IgD-negative memory B cell (primary cell): ENCODE results near the gene C1orf210. TPM values are rescaled to one million over a fixed set of nuclear protein-coding genes. Genes with fewer than 3 reads are reported as not detected.

Source experiments
- H3K27ac Mint-ChIP-seq, 3 donors: one replicate each; pipeline ENCODE4 v1.8.0; 2020 to 2022; ENCODE audit warnings: mild to moderate bottlenecking in 3 of 3, mixed read lengths in 3 of 3, moderate library complexity in 1 of 3
- H3K27me3 Mint-ChIP-seq: one replicate; pipeline ENCODE4 v1.8.0; 2021; ENCODE audit warnings: mixed read lengths
- H3K36me3 Mint-ChIP-seq: one replicate; pipeline ENCODE4 v1.8.0; 2020; ENCODE audit warnings: mild to moderate bottlenecking, mixed read lengths
- H3K4me1 Mint-ChIP-seq, 3 donors: one replicate each; pipeline ENCODE4 v1.8.0; 2020 to 2022; ENCODE audit warnings: mixed read lengths in 3 of 3, mild to moderate bottlenecking in 1 of 3
- H3K4me3 Mint-ChIP-seq, 4 donors: one replicate each; pipeline ENCODE4 v1.8.0; 2020 to 2022; ENCODE audit warnings: mild to moderate bottlenecking in 4 of 4, mixed read lengths in 4 of 4, moderate library complexity in 3 of 4
- H3K9me3 Mint-ChIP-seq, 3 donors: one replicate each; pipeline ENCODE4 v1.8.0; 2020 to 2021; ENCODE audit warnings: mixed read lengths in 3 of 3, mild to moderate bottlenecking in 1 of 3
- polyA plus RNA-seq: library from polyadenylated mRNA; unstranded; fragments of 300-500 nt; fragmentation: Illumina TruSeq; gene quantifications from one replicate; pipeline ENCODE4 v1.2.3, GENCODE V29; 2021

Gene C1orf210
- polyA plus RNA-seq, 1 donor from 2014 or later: not detected

DNA sequence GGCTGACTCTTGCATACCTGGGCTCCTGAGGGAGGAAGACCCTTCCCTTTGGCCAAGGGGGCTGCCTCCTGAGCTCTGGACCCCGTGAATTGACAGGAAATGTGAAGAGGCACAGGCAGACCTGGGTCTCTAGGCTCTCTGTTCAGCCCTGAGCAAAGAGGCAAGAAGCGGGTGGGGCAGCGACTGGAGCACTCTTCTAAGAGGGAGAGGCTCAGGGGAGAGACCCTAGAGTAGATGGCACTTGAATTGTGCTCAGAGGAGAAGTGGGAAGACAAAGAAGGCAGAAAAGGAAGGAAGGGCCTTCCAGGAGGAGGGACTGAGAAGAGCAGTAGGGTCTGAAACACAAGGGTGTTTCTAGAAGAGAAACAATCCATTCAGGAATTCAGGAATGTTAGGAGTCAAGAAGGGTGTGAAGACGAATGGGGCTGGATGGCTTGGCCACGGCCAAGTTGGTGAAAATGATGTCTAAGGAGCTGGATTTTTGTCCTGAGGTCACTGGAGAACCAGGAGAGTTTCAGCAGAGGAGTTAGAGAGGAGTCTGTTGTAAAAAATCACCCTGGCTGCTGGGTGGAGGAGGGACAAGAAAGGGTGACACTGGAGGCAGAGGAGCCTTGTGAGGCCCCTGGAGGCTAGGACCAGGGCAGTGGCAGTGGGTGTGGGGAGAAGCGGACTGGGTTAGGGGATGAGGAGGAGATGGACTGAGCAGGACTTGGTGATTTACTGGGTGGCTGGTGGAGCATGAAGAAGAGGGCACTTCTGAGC lies 20.7 kb upstream of the C1orf210 start:
- Mint-ChIP-seq H3K27me3 (peaks cover 21% of the 10 kb centered on the region), H3K9me3 (no peaks in the 10 kb centered on the region), H3K27ac (no peak overlapping the region), H3K36me3 (no peaks in the 10 kb centered on the region), H3K4me1 (peaks cover 0 to 2% (median 0%) of the 10 kb centered on the region in 3 donors), H3K4me3 (no peak overlapping the region)

DNA sequence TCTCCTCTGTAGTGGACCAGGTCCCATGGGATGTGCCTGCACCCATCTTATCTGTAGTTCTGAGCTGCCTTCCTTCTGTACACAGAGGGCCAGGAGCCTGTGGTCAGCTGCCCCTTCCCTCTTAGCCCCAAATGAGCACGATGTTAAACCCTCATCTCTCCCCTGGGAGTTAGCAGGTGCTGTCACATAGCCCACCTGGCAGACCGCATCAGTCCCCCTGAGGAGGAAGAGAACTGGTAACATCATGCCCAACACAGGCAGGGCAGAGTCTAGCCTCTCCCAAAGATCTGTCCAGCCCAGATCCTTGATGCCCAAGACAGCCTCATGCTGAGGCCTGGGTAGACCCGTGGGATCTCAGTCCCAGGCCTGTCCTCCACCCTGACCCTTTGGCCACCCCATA lies 20.1 kb upstream of the C1orf210 start:
- Mint-ChIP-seq H3K9me3 (no peaks in the 10 kb centered on the region), H3K4me1 (peaks cover 0 to 2% (median 0%) of the 10 kb centered on the region in 3 donors), H3K27me3 (peaks cover 21% of the 10 kb centered on the region), H3K4me3 (no peak overlapping the region), H3K27ac (peak overlapping the region in 1 of 3 donors; percentile 54), H3K36me3 (no peaks in the 10 kb centered on the region)

DNA sequence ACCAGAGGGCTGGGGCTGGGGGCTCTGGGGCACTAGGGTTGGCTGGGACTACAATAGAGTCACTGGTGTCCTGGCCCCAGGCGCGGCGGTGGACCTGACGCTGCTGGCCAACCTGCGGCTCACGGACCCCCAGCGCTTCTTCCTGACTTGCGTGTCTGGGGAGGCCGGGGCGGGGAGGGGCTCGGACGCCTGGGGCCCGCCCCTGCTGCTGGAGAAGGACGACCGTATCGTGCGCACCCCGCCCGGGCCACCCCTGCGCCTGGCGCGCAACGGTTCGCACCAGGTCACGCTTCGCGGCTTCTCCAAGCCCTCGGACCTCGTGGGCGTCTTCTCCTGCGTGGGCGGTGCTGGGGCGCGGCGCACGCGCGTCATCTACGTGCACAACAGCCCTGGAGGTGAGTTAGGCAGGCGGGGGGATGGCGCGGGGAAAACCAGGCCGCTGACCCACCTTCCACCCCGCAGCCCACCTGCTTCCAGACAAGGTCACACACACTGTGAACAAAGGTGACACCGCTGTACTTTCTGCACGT lies 19.5 kb upstream of the C1orf210 start:
- Mint-ChIP-seq H3K27ac (no peak overlapping the region), H3K27me3 (peaks cover 21% of the 10 kb centered on the region), H3K4me3 (no peak overlapping the region), H3K36me3 (no peaks in the 10 kb centered on the region), H3K4me1 (peaks cover 0 to 2% (median 0%) of the 10 kb centered on the region in 3 donors), H3K9me3 (no peaks in the 10 kb centered on the region)

DNA sequence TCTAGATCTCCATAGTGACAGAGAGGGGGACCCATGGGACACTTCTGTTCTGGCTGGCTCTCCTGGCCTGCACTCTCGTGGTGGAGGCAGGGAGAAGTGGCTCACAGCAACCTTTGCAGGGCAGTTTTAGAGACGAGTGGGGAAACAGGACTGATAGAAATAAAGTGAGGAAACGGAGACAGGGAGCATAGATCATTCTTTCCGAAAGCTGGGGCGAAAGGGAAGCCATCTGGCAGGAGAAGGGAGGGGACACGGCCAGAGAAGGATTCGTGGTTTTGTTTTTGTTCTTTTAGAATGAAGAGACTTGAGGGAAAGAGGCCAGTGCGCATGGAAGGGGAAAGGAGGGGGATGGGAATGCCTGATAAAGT lies 18.9 kb upstream of the C1orf210 start:
- Mint-ChIP-seq H3K27ac (no peak overlapping the region), H3K27me3 (peaks cover 20% of the 10 kb centered on the region)

DNA sequence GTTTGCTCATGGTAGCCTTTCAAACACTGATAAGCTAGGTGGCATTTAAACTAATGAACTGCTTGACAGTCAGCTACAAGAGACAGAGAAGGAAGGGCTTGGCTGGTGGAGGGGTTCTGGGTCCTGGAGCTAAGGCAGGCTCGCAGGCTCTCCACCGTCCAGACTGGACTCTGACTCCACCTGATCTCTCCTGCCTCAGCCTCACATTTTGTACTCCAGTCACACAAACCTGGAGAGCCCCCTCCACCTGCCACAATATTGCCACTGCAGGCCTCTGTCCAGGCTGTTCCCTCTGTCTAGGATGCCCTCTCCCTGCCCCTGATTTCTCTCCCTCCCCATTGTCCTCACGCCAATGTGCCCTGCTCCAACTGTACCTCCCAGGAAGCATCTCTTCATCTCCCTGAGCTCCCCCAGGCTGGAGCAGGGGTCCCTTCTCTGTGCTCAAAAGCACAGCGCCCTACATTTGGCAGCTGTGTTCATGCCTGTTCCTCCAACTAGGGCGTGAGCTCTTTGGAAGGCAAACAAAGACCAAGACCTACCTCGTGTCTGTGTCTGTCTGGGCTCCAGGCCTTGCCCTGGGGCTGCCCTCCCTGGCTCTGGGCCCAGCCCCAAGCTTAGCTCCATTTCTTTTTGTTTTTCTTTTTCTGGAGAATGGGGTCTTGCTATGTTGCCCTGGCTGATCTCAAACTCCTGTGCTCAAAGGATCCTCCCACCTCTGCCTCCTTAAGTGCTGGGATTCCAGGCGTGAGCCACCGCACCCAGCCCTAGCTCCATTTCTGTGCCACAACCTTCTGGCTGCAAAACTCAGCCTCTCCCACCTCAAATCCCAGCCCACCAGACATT lies 18.3 kb upstream of the C1orf210 start:
- H3K27ac Mint-ChIP-seq: no peak overlapping the region
- peaks cover 0 to 2% (median 0%) of the 10 kb centered on the region in 3 donors for H3K4me1 Mint-ChIP-seq
- no peaks in the 10 kb centered on the region for H3K36me3 Mint-ChIP-seq
- peaks cover 19% of the 10 kb centered on the region for H3K27me3 Mint-ChIP-seq
- H3K9me3 Mint-ChIP-seq: no peaks in the 10 kb centered on the region
- H3K4me3 Mint-ChIP-seq: no peak overlapping the region

More for the DNA sequence above, 18.9 kb upstream of the C1orf210 start:
- Mint-ChIP-seq H3K9me3 (no peaks in the 10 kb centered on the region), H3K4me3 (no peak overlapping the region), H3K36me3 (no peaks in the 10 kb centered on the region), H3K4me1 (peaks cover 0 to 2% (median 0%) of the 10 kb centered on the region in 3 donors)

DNA sequence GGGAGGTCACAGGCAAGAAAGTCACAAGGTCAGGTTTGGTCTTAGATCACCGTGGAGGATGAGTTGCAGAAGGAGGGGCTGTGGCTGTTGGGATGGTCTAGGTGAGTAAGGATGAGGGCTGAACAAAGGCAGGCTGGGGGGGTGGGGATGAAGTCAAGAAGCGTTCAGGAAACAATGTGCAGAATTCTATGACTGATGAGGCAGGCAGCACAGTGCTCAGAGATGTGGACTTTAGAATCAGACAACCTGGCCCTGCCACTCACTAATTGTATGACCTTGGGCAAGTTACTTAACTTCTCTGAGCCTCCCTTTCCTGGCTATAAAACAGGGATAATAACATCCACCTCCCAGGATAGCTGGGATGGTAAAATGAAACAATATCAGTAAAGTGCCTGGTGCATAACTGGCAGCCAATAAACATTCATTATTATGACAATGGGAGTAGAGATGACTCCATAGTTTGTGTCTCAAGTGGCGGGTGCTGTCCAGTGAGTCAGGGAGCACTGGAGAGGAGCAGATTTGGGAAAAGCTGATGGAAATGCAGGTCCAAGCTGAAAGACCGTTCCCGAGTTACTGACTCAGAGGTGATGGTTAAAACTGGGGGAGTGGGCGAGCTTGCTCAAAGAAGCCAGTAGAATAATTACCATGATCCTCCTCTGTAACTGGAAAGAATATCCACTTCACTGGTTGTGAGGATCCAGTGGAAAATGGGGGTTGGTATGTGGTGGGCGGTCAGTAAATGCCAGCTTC lies 17.5 kb upstream of the C1orf210 start:
- H3K4me3 Mint-ChIP-seq: no peak overlapping the region
- no peaks in the 10 kb centered on the region for H3K9me3 Mint-ChIP-seq
- no peak overlapping the region for H3K27ac Mint-ChIP-seq
- no peaks in the 10 kb centered on the region for H3K36me3 Mint-ChIP-seq
- H3K27me3 Mint-ChIP-seq: peaks cover 19% of the 10 kb centered on the region
- H3K4me1 Mint-ChIP-seq: peaks cover 0 to 2% (median 0%) of the 10 kb centered on the region in 3 donors

DNA sequence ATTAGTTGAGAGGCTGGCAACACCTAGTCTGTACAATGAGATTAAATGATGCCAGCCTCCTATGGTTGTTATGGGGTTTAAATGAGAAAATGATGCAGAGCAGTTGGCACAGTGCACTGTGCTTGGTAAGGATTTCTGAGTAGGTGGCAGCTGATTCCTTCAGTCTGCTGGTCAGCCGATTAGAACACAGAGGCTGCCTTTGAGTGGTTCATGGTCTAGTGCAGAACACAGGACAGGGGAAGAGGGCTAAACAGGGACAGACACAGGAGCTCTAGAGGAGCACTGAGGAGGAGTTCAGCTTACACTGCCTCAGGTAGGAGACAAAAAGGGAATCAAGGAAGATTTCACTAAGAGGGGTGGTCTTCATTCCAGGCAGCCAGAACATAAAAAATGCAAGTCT lies 16.8 kb upstream of the C1orf210 start:
- H3K36me3 Mint-ChIP-seq: no peaks in the 10 kb centered on the region
- no peak overlapping the region for H3K4me3 Mint-ChIP-seq
- H3K4me1 Mint-ChIP-seq: peaks cover 0 to 2% (median 0%) of the 10 kb centered on the region in 3 donors
- no peak overlapping the region for H3K27ac Mint-ChIP-seq
- peaks cover 19% of the 10 kb centered on the region for H3K27me3 Mint-ChIP-seq
- no peaks in the 10 kb centered on the region for H3K9me3 Mint-ChIP-seq

DNA sequence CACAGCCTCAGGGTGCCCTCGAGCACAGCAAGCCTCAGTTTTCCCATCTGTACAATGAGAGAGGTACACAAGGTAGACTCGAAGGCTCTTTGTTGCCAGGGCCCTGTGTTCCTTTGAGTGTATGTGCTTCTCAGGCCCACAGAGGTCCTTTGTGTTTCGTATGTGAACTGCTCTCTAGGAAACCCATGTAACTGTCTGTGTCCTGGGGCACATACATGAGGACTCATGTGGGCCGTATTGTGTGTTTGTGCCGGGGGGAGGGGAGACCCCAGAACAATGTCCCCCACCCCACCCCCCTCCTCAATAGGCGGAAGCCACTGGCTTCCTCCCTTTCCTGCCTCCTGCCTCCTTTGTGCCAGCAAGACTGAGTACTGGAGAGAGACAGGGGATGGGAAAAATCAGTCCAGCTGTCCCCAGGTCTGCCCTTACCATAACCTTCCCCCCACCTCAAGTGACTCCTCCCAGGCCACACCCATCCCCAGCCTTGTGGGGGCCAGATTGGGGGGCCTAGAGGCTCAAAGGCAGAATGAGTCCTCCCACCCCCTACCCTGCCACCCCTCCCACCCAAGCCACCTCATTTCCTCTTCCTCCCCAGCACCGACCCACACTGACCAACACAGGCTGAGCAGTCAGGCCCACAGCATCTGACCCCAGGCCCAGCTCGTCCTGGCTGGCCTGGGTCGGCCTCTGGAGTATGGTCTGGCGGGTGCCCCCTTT lies 15.2 kb upstream of the C1orf210 start, which contains the start of gene TIE1:
TIE1 (plus strand) TSS at position 605 of the 717 bp plus-strand sequence; CDS start at position 695, 90 bp downstream.
- Mint-ChIP-seq H3K9me3 (no peaks in the 10 kb centered on the region), H3K27ac (no peak within 1 kb of the TSS), H3K36me3 (no peaks in the 10 kb centered on the region), H3K4me1 (peaks cover 0 to 4% (median 0%) of the 10 kb centered on the region in 3 donors), H3K27me3 (peaks cover 13% of the 10 kb centered on the region), H3K4me3 (no peak within 1 kb of the TSS)

DNA sequence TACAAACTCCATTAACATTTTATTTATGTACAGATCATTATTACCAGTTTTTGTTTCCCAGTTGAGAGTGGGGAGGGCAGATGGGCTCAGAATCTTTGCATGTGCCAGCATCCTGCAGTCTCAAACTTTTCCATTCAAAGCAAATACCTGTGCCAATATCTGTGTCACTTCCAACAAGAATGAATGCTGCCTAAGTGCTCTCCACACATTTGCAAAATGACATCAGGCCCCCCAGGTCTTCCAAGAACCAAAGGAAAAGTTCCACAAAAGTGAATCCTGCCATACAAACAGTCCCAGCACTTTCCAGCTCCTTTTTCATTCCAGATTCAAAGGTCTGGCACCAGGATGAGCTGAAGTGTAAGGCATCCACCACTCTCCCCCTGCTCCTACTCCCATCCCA lies 13.7 kb upstream of the C1orf210 start:
- Mint-ChIP-seq H3K27me3 (peaks cover 6% of the 10 kb centered on the region), H3K4me3 (no peak overlapping the region), H3K36me3 (no peaks in the 10 kb centered on the region)

DNA sequence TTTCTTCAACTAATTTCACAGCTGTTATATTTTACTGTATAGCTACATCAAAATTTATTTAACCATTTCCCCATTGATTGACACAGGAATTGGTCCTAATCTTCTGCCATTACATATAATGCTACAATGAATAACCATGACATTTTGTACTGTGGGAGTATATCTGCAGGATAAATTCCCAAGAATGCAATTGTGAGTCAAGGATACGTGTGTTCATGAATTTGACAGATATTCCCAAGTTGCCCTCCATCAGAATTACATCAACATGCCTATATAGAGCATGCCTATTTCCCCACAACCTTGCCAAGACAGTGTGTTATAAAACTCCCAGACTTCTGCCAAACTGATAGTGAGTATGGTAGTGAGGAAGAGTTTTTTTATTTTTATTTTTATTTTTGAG lies 12.7 kb upstream of the C1orf210 start:
- H3K9me3 Mint-ChIP-seq: no peaks in the 10 kb centered on the region

More for the DNA sequence above, 13.7 kb upstream of the C1orf210 start:
- Mint-ChIP-seq H3K4me1 (peaks cover 0 to 2% (median 0%) of the 10 kb centered on the region in 3 donors), H3K9me3 (no peaks in the 10 kb centered on the region), H3K27ac (no peak overlapping the region)

DNA sequence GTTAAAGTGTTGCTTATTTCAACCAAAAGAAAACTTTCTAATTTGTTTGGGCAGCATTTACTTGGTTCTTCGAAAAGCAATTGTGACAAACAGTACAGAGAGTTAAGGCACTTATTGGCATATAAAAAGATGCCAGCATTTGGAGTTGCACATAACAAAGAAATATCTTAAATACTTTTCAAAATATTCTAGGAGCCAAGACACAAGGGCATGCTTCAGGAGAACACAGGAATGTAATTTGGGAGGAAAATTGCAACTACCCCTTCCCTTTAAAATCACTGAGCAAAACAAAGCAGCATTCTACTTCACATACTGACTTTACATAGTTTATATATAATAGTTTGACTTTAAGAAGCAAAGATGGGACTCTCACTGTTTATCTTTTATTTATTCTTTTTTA lies 10.8 kb upstream of the C1orf210 start:
- H3K27ac Mint-ChIP-seq: no peak overlapping the region
- no peak overlapping the region for H3K4me3 Mint-ChIP-seq
- H3K9me3 Mint-ChIP-seq: no peaks in the 10 kb centered on the region
- H3K4me1 Mint-ChIP-seq: peaks cover 0 to 2% (median 0%) of the 10 kb centered on the region in 3 donors
- no peaks in the 10 kb centered on the region for H3K36me3 Mint-ChIP-seq
- H3K27me3 Mint-ChIP-seq: peaks cover 4% of the 10 kb centered on the region

More for the DNA sequence above, 12.7 kb upstream of the C1orf210 start:
- Mint-ChIP-seq H3K36me3 (no peaks in the 10 kb centered on the region), H3K27me3 (peaks cover 6% of the 10 kb centered on the region), H3K4me3 (no peak overlapping the region), H3K27ac (no peak overlapping the region), H3K4me1 (peaks cover 0 to 2% (median 0%) of the 10 kb centered on the region in 3 donors)

DNA sequence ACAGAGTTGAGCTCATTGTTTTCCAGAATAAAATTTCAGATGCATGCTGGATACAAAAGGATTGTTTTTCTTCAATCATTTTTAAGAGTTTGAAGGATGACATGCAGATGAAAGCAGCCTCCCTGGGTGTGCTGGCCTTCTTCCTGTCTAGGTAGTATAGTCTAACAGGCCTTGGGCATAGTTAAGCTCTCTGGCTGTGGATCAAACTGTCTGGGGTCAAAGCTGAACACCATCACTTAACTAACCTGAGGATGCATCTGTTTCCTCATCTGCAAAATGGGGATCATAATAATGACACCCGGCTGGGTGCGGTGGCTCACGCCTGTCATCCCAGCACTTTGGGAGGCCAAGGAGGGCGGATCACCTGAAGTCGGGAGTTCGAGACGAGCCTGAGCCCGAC lies 9.4 kb upstream of the C1orf210 start:
- peaks cover 4% of the 10 kb centered on the region for H3K27me3 Mint-ChIP-seq

DNA sequence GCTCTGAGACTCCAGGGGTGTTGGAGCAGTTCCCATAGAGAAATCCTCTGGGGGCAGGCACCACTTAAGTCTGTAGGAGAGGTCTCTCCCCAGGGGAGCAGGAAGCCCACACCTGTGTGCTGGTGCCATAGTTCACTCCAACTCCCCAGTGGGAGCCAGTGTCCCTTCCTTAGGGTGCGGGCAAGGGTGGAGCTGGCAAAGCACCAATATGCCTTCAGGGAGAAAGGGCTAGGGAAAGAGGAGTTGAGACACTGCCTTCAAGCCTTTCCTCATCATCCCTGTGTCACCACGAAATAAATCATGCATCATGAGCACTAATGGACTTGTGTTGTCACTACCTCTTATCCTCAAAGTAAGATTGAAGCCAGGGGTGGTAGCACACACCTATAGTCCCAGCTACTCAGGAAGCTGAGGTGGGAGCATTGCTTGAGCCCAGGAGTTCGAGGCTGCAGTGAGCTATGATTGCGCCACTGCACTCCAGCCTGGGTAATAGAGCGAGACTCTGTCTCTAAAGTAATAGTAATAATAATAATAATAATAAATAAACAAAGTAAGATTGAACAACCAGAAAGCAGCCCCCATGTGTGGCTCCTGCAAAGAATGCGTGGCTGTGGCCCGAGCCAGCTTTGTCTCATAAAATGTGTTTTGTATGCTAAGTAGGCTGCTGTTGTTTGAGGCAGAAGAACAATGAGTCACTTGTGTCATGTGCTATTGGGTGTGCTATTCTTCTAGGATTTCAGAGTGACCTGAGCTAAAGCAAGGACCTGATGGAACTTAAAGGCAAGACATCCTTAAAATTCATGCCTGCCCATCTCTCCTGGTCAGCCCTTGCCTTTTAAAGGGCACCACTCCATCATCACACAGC lies 8.7 kb upstream of the C1orf210 start:
- H3K36me3 Mint-ChIP-seq: no peaks in the 10 kb centered on the region
- peaks cover 0 to 2% (median 0%) of the 10 kb centered on the region in 3 donors for H3K4me1 Mint-ChIP-seq
- no peak overlapping the region for H3K4me3 Mint-ChIP-seq
- no peaks in the 10 kb centered on the region for H3K9me3 Mint-ChIP-seq
- peaks cover 4% of the 10 kb centered on the region for H3K27me3 Mint-ChIP-seq
- H3K27ac Mint-ChIP-seq: no peak overlapping the region

More for the DNA sequence above, 9.4 kb upstream of the C1orf210 start:
- Mint-ChIP-seq H3K27ac (no peak overlapping the region), H3K4me1 (peaks cover 0 to 2% (median 0%) of the 10 kb centered on the region in 3 donors), H3K4me3 (no peak overlapping the region), H3K9me3 (no peaks in the 10 kb centered on the region), H3K36me3 (no peaks in the 10 kb centered on the region)
